ENCODE measurements around the gene NUB1.

DNA sequence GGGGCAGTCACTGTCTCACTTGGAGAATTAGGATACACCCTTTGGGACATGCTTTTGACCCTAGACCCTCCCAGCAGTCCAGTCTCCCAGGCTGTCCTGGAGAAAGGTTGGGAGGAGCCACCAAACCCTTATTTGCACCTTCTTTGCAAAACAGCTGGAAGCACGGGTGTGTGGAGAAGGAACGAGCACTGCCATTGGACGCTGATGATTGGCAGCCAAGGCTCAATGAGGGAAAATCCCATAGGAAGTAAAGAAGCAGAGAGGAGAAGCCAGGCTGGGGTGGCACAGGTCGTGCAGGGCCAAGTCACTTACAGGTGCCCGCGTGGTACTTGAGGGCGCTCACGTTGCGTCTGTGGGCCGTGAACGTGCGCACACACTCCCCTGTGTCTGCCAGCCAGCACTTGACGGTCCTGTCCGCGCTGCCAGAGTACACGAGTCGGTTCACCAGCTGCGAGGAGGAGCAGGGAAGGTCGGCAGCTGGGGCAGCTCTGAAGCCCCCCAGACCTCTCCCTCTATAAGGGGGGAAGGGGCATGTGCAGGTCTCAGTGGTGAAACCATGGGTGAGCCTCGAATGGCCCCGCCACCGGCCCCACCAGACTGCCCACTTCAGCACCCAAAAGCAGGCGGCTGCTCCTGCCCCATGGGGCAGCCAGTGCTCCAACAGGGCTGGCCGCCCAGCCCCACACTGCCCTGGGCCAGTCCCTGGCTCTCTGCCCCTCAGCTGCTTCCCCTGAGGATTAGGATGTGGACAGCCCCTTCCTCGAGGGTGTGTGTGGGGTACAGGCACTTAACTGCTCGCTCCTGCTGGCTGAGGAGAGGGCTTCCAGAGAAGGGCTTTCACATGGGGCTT, 43.4 kb downstream of the NUB1 start:
- TF ChIP-seq, protein P1, sequence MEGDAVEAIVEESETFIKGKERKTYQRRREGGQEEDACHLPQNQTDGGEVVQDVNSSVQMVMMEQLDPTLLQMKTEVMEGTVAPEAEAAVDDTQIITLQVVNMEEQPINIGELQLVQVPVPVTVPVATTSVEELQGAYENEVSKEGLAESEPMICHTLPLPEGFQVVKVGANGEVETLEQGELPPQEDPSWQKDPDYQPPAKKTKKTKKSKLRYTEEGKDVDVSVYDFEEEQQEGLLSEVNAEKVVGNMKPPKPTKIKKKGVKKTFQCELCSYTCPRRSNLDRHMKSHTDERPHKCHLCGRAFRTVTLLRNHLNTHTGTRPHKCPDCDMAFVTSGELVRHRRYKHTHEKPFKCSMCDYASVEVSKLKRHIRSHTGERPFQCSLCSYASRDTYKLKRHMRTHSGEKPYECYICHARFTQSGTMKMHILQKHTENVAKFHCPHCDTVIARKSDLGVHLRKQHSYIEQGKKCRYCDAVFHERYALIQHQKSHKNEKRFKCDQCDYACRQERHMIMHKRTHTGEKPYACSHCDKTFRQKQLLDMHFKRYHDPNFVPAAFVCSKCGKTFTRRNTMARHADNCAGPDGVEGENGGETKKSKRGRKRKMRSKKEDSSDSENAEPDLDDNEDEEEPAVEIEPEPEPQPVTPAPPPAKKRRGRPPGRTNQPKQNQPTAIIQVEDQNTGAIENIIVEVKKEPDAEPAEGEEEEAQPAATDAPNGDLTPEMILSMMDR (IDR thresholded peaks at IDR 0.05; ENCODE audit: low read length): no peak
- no peak for TF ChIP-seq EZH2 (IDR thresholded peaks at IDR 0.05; ENCODE audit: borderline replicate concordance, low read length)
